ENCODE data around the gene TAS2R3. TPM values are rescaled to one million over a fixed set of nuclear protein-coding genes. Genes with fewer than 3 reads are reported as not detected.
A peak's percentile ranks its signal among the peaks of the same experiment; 100 is the strongest.

TAS2R3 gene
- total and polyA plus RNA-seq, 2 of the 13 experiments (the other 11 are each of a cell fraction or from before 2014, with no cell fraction given) = 0.74 to 1.1 TPM

DNA sequence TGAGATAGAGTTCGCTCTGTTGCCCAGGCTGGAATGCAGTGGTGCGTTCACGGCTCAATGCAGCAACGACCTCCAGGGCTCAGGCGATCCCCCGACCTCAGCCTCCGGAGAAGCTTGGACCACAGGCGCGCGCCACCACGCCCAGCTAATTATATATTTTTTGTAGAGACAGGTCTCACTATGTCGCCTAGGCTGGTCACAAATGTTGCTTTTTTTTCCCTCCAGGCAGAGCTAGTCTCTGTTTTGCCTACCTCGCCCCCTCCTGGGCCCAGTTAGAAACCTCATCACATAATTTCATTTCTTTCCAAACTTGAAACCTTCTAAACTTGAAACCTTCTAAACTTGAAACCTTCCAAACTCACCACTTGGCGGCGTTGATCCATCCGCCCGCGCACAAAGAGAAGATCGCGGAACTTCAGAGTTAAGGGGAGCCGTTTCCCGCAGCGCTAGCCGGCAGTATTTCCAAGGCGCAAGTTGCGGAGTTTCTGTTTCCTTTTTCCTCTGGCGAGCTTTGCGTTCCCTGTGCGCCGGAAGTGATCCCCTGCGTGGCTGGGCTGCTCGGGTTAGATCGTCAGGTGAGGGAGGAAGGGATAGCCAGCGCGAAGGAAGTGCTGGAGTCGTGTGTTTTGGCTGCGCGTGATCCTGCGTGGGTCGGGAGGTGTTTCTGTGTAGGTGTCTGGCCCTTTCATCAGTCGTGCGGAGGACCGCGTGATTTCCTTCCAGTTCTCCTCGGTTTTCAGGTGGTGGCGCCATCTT, 25.9 kb upstream of the TAS2R3 start, which contains the start of gene SSBP1 (continued):
- no peak for TF ChIP-seq KIAA2018 (CRISPR knock-in tag; IDR thresholded peaks at IDR 0.05; ENCODE audit: borderline replicate concordance)
- TF ChIP-seq ZNF891 (CRISPR knock-in tag; IDR thresholded peaks at IDR 0.05) = peak; percentile 88
- TF ChIP-seq ZNF10 (CRISPR knock-in tag; IDR thresholded peaks at IDR 0.05; ENCODE audit: borderline replicate concordance, low read depth) = no peak
- TF ChIP-seq KMT2B (CRISPR knock-in tag; IDR thresholded peaks at IDR 0.05) = peak; percentile 98
- no peak for TF ChIP-seq MTF1 (CRISPR knock-in tag; IDR thresholded peaks at IDR 0.05)
- TF ChIP-seq HNRNPUL1 (IDR thresholded peaks at IDR 0.05; ENCODE audit: low read depth, low read length) = no peak
- peak; percentile 67; the same call in 1 of the 2 replicates for TF ChIP-seq RCOR2 (CRISPR knock-in tag; IDR thresholded peaks at IDR 0.05)
- no peak for TF ChIP-seq ZNF207 (IDR thresholded peaks at IDR 0.05; ENCODE audit: borderline replicate concordance)
- TF ChIP-seq, protein P1, sequence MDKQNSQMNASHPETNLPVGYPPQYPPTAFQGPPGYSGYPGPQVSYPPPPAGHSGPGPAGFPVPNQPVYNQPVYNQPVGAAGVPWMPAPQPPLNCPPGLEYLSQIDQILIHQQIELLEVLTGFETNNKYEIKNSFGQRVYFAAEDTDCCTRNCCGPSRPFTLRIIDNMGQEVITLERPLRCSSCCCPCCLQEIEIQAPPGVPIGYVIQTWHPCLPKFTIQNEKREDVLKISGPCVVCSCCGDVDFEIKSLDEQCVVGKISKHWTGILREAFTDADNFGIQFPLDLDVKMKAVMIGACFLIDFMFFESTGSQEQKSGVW (CRISPR knock-in tag; IDR thresholded peaks at IDR 0.05; ENCODE audit: borderline replicate concordance) = no peak
- TF ChIP-seq, protein P2, sequence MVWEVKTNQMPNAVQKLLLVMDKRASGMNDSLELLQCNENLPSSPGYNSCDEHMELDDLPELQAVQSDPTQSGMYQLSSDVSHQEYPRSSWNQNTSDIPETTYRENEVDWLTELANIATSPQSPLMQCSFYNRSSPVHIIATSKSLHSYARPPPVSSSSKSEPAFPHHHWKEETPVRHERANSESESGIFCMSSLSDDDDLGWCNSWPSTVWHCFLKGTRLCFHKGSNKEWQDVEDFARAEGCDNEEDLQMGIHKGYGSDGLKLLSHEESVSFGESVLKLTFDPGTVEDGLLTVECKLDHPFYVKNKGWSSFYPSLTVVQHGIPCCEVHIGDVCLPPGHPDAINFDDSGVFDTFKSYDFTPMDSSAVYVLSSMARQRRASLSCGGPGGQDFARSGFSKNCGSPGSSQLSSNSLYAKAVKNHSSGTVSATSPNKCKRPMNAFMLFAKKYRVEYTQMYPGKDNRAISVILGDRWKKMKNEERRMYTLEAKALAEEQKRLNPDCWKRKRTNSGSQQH (CRISPR knock-in tag; IDR thresholded peaks at IDR 0.05; ENCODE audit: low read depth) = peak; percentile 83; the same call in 1 of the 2 replicates
- peak; percentile 97 for TF ChIP-seq HOXA3 (CRISPR knock-in tag; IDR thresholded peaks at IDR 0.05)
- peak; percentile 40; the same call in 1 of the 2 replicates for TF ChIP-seq NCOR1 (IDR thresholded peaks at IDR 0.05; ENCODE audit: borderline replicate concordance, low read length)
- no peak for TF ChIP-seq ZNF562 (CRISPR knock-in tag; IDR thresholded peaks at IDR 0.05; ENCODE audit: borderline replicate concordance)
- TF ChIP-seq NR1H2 (CRISPR knock-in tag; IDR thresholded peaks at IDR 0.05; ENCODE audit: borderline replicate concordance, low read depth) = no peak; the same call in 1 of the 2 replicates
- peak; percentile 84 for TF ChIP-seq YY1 (IDR thresholded peaks at IDR 0.05; ENCODE audit: insufficient read depth, insufficient replicate concordance, low read depth, low read length)
- TF ChIP-seq ZNF644 (CRISPR knock-in tag; IDR thresholded peaks at IDR 0.05; ENCODE audit: low read depth) = peak; percentile 67; the same call in 1 of the 2 replicates
